Astrocyte (in vitro differentiated cells and primary cell): ENCODE data around the gene EDARADD.

ENCODE experiments used
- CTCF ChIP-seq: IDR thresholded peaks from 2 replicates; pipeline ENCODE4 v1.5.1; 2011; ENCODE audit warnings: low read depth, mild to moderate bottlenecking, inconsistent platforms, low read length, moderate library complexity; ENCODE audit not compliant: insufficient read depth
- EZH2 ChIP-seq: IDR thresholded peaks from 2 replicates; pipeline ENCODE4 v1.6.1; 2012; ENCODE audit warnings: mild to moderate bottlenecking, low read length, inconsistent platforms; ENCODE audit not compliant: insufficient read depth

- TF ChIP-seq CTCF, result no peak
- TF ChIP-seq EZH2, result no peak
Measured at GRCh38 chr1:236460103-236460502, 66.0 kb downstream of the EDARADD start.
